Measurements from ENCODE around the gene KRT8. TPM values are rescaled to one million over a fixed set of nuclear protein-coding genes. Genes with fewer than 3 reads are reported as not detected.

KRT8 gene
- total RNA-seq, 2 donors from 2014 or later, result 182 to 536 TPM

- WGBS, result 73% methylated on average over 1 of the region's 1 CpG
- no peak for DNase-seq (ENCODE audit: low spot score)
- H3K36me3 ChIP-seq, result no peaks in the 10 kb centered on the region
- intact Hi-C loops (cut with DNase I), result no loop called here
- H3K9me3 ChIP-seq, result no peaks in the 10 kb centered on the region
- H3K4me3 ChIP-seq, result peak overlapping the region in 1 of 2 donors; percentile 75
- no peak for TF ChIP-seq POLR2A (IDR thresholded peaks at IDR 0.05)
- no peak for TF ChIP-seq CTCF (IDR thresholded peaks at IDR 0.05)
- no peak for TF ChIP-seq POLR2AphosphoS5 (IDR thresholded peaks at IDR 0.05)
- peak overlapping the region; percentile 96 to 97 for H3K27ac ChIP-seq
- peaks cover 3% of the 10 kb centered on the region for H3K4me1 ChIP-seq (replicated peaks)
- no peaks in the 10 kb centered on the region for H3K27me3 ChIP-seq (replicated peaks; ENCODE audit: insufficient read depth)
Observed at GRCh38 chr12:52951126-52951525, 46.2 kb upstream of the KRT8 start.

GRCh38 chr12:52950553-52950952 lies 45.7 kb upstream of the KRT8 start:
- DNase-seq (ENCODE audit: low spot score), result no peak
- no peak for TF ChIP-seq POLR2AphosphoS5 (IDR thresholded peaks at IDR 0.05)
- no peak for TF ChIP-seq CTCF (IDR thresholded peaks at IDR 0.05)
- TF ChIP-seq POLR2A (IDR thresholded peaks at IDR 0.05), result no peak
- intact Hi-C loops (cut with DNase I), result no loop called here
- WGBS, result 41% methylated on average over 7 of the region's 7 CpGs
- no peaks in the 10 kb centered on the region for H3K36me3 ChIP-seq
- no peaks in the 10 kb centered on the region for H3K27me3 ChIP-seq (replicated peaks; ENCODE audit: insufficient read depth)
- peaks cover 3% of the 10 kb centered on the region for H3K4me1 ChIP-seq (replicated peaks)
- peak overlapping the region; percentile 96 to 97 for H3K27ac ChIP-seq
- no peaks in the 10 kb centered on the region for H3K9me3 ChIP-seq
- H3K4me3 ChIP-seq, result peak overlapping the region; percentile 75 to 76

GRCh38 chr12:52949413-52950331 lies 44.8 kb upstream of the KRT8 start:
- H3K4me3 ChIP-seq, result peak overlapping the region; percentile 75 to 76
- H3K9me3 ChIP-seq, result no peaks in the 10 kb centered on the region
- 29% methylated on average over 13 of the region's 13 CpGs for WGBS
- intact Hi-C loops (cut with DNase I), result no loop called here
- no peaks in the 10 kb centered on the region for H3K36me3 ChIP-seq
- peak; percentile 91 for DNase-seq (ENCODE audit: low spot score)
- H3K27me3 ChIP-seq (replicated peaks; ENCODE audit: insufficient read depth), result no peaks in the 10 kb centered on the region
- peaks cover 3% of the 10 kb centered on the region for H3K4me1 ChIP-seq (replicated peaks)
- TF ChIP-seq CTCF (IDR thresholded peaks at IDR 0.05) (no peak), POLR2AphosphoS5 (IDR thresholded peaks at IDR 0.05) (peak; percentile 96), POLR2A (IDR thresholded peaks at IDR 0.05) (peak; percentile 87)
- peak overlapping the region; percentile 96 to 97 for H3K27ac ChIP-seq

GRCh38 chr12:52947738-52948423 lies 43.0 kb upstream of the KRT8 start:
- intact Hi-C loops (cut with DNase I), result no loop called here

More at GRCh38 chr12:52947738-52948423, 43.0 kb upstream of the KRT8 start:
- peak overlapping the region; percentile 96 to 97 for H3K27ac ChIP-seq
- H3K36me3 ChIP-seq, result no peaks in the 10 kb centered on the region
- no peaks in the 10 kb centered on the region for H3K9me3 ChIP-seq
- peaks cover 3% of the 10 kb centered on the region for H3K4me1 ChIP-seq (replicated peaks)
- DNase-seq (ENCODE audit: low spot score), result no peak
- 83% methylated on average over 12 of the region's 12 CpGs for WGBS
- no peak for TF ChIP-seq CTCF (IDR thresholded peaks at IDR 0.05)
- TF ChIP-seq POLR2A (IDR thresholded peaks at IDR 0.05), result no peak
- TF ChIP-seq POLR2AphosphoS5 (IDR thresholded peaks at IDR 0.05), result no peak
- no peaks in the 10 kb centered on the region for H3K27me3 ChIP-seq (replicated peaks; ENCODE audit: insufficient read depth)
- H3K4me3 ChIP-seq, result no peak overlapping the region

All from prostate gland (tissue), 2 donors.